ENCODE data around the gene CCL28. TPM values are rescaled to one million over a fixed set of nuclear protein-coding genes. Genes with fewer than 3 reads are reported as not detected.

The CCL28 gene
- total RNA-seq, 1 experiment from 2014 or later = 8.5 TPM

DNA sequence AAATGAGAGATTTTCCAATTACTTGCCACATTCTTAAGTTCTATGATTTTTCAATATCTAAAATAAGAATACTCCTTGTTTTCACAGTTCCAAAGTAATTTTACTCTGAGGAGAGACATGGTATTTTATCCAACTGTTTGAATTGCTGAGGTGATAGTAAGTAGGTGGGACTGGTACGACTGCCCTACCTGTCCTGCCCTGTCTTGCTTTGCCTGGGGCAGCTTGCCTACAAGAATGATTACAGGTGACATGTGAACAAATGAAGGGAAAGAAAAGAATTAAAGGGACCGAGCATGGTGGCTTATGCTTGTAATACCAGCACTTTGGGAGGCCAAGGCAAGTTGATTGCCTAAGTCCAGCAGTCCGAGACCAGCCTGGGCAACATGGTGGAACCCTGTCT, 57.4 kb downstream of the CCL28 start:
- Histone ChIP-seq H3K4me3 (ENCODE audit: low read length) (no peak overlapping the region), H3K4me2 (ENCODE audit: low read length) (no peak overlapping the region), H3K79me2 (ENCODE audit: low read length) (no peaks in the 10 kb centered on the region), H3K27ac (ENCODE audit: low read length) (no peak overlapping the region), H3K9ac (ENCODE audit: low read length) (no peak overlapping the region), H3K9me3 (ENCODE audit: low read length) (no peaks in the 10 kb centered on the region), H2AFZ (ENCODE audit: low read length) (no peak overlapping the region), H3F3A (ENCODE audit: low read length, unreplicated experiment) (no peaks in the 10 kb centered on the region), H3K36me3 (ENCODE audit: low read depth, low read length) (no peaks in the 10 kb centered on the region; the same call in 1 of the 2 replicates), H3K9me2 (replicated peaks; ENCODE audit: low read length) (no peaks in the 10 kb centered on the region), H3K27me3 (ENCODE audit: low read length) (no peaks in the 10 kb centered on the region), H4K20me1 (ENCODE audit: low read length) (no peaks in the 10 kb centered on the region), H3K4me1 (ENCODE audit: insufficient read depth, low read length) (no peaks in the 10 kb centered on the region)
- CTCF ChIA-PET = no interaction called here
- TF ChIP-seq EZH2phosphoT487 (IDR thresholded peaks at IDR 0.05; ENCODE audit: borderline replicate concordance, low read length) = no peak
- TF ChIP-seq, protein P1, sequence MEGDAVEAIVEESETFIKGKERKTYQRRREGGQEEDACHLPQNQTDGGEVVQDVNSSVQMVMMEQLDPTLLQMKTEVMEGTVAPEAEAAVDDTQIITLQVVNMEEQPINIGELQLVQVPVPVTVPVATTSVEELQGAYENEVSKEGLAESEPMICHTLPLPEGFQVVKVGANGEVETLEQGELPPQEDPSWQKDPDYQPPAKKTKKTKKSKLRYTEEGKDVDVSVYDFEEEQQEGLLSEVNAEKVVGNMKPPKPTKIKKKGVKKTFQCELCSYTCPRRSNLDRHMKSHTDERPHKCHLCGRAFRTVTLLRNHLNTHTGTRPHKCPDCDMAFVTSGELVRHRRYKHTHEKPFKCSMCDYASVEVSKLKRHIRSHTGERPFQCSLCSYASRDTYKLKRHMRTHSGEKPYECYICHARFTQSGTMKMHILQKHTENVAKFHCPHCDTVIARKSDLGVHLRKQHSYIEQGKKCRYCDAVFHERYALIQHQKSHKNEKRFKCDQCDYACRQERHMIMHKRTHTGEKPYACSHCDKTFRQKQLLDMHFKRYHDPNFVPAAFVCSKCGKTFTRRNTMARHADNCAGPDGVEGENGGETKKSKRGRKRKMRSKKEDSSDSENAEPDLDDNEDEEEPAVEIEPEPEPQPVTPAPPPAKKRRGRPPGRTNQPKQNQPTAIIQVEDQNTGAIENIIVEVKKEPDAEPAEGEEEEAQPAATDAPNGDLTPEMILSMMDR (conservative IDR thresholded peaks at IDR 0.05; ENCODE audit: low read depth, low read length) = no peak
- POLR2A ChIA-PET (ENCODE audit: unreplicated experiment) = no interaction called here
- DNase-seq (no peak), ATAC-seq (no peak)
- intact Hi-C loops (cut with micrococcal nuclease) = no loop called here
- BruUV-seq (replicated peaks) = no TSS peak

GRCh38 chr5:43353668-43354067, 58.5 kb downstream of the CCL28 start:
- Histone ChIP-seq H3K9me3 (ENCODE audit: low read length) (no peaks in the 10 kb centered on the region), H3K9ac (ENCODE audit: low read length) (no peak overlapping the region), H2AFZ (ENCODE audit: low read length) (no peak overlapping the region), H4K20me1 (ENCODE audit: low read length) (no peaks in the 10 kb centered on the region), H3K27me3 (ENCODE audit: low read length) (no peaks in the 10 kb centered on the region), H3F3A (ENCODE audit: low read length, unreplicated experiment) (no peaks in the 10 kb centered on the region), H3K4me3 (ENCODE audit: low read length) (no peak overlapping the region), H3K4me1 (ENCODE audit: insufficient read depth, low read length) (no peaks in the 10 kb centered on the region), H3K27ac (ENCODE audit: low read length) (no peak overlapping the region), H3K9me2 (replicated peaks; ENCODE audit: low read length) (no peaks in the 10 kb centered on the region), H3K36me3 (ENCODE audit: low read depth, low read length) (no peaks in the 10 kb centered on the region), H3K79me2 (ENCODE audit: low read length) (no peaks in the 10 kb centered on the region), H3K4me2 (ENCODE audit: low read length) (no peak overlapping the region)
- no TSS peak for BruUV-seq (replicated peaks)
- no peak for DNase-seq
- intact Hi-C loops (cut with micrococcal nuclease) = no loop called here
- ChIA-PET POLR2A (ENCODE audit: unreplicated experiment) (no interaction called here), CTCF (no interaction called here)
- ATAC-seq = no peak
- TF ChIP-seq, protein P1 (conservative IDR thresholded peaks at IDR 0.05; ENCODE audit: low read depth, low read length) = no peak
- no peak for TF ChIP-seq EZH2 (IDR thresholded peaks at IDR 0.05; ENCODE audit: low read length, unreplicated experiment)
- TF ChIP-seq EZH2phosphoT487 (IDR thresholded peaks at IDR 0.05; ENCODE audit: borderline replicate concordance, low read length) = no peak

GRCh38 chr5:43352915-43353314, 59.3 kb downstream of the CCL28 start:
- no peaks in the 10 kb centered on the region for H3K27me3 ChIP-seq (ENCODE audit: low read length)
- no peaks in the 10 kb centered on the region for H3F3A ChIP-seq (ENCODE audit: low read length, unreplicated experiment)
- H3K27ac ChIP-seq (ENCODE audit: low read length) = no peak overlapping the region
- no peak overlapping the region for H3K9ac ChIP-seq (ENCODE audit: low read length)
- no peak for TF ChIP-seq EZH2phosphoT487 (IDR thresholded peaks at IDR 0.05; ENCODE audit: borderline replicate concordance, low read length)
- no peak for TF ChIP-seq EZH2 (IDR thresholded peaks at IDR 0.05; ENCODE audit: low read length, unreplicated experiment)
- TF ChIP-seq, protein P1 (conservative IDR thresholded peaks at IDR 0.05; ENCODE audit: low read depth, low read length) = no peak
- H3K9me3 ChIP-seq (ENCODE audit: low read length) = no peaks in the 10 kb centered on the region
- H3K4me2 ChIP-seq (ENCODE audit: low read length) = no peak overlapping the region
- H3K79me2 ChIP-seq (ENCODE audit: low read length) = no peaks in the 10 kb centered on the region
- no peaks in the 10 kb centered on the region for H4K20me1 ChIP-seq (ENCODE audit: low read length)
- ChIA-PET CTCF (no interaction called here), POLR2A (ENCODE audit: unreplicated experiment) (no interaction called here)
- DNase-seq = no peak
- no peak overlapping the region for H3K4me3 ChIP-seq (ENCODE audit: low read length)
- no peaks in the 10 kb centered on the region for H3K4me1 ChIP-seq (ENCODE audit: insufficient read depth, low read length)
- H2AFZ ChIP-seq (ENCODE audit: low read length) = no peak overlapping the region
- no peak for ATAC-seq
- no peaks in the 10 kb centered on the region for H3K36me3 ChIP-seq (ENCODE audit: low read depth, low read length)
- no peaks in the 10 kb centered on the region for H3K9me2 ChIP-seq (replicated peaks; ENCODE audit: low read length)
- intact Hi-C loops (cut with micrococcal nuclease) = no loop called here
- BruUV-seq (replicated peaks) = no TSS peak

All from PC-3 (cell line).